Smooth muscle cell (in vitro differentiated cells): Measurements from ENCODE around the gene FOXO3. TPM values are rescaled to one million over a fixed set of nuclear protein-coding genes. Genes with fewer than 3 reads are reported as not detected.

Source experiments
- DNase-seq: peaks from one replicate; lab custom pipeline; 2025; ENCODE audit not compliant: unreplicated experiment; lab: John Stamatoyannopoulos, UW
- H2AFZ ChIP-seq: fragments of 200-600 bp; sonication (generic); 2 replicates; pipeline ENCODE4 v1.6.0; 2016; ENCODE audit warnings: antibody characterized with exemption, low read depth, mild to moderate bottlenecking
- H3F3A ChIP-seq: fragments of 200-600 bp; sonication (generic); 2 replicates; pipeline ENCODE4 v1.6.0; 2017; ENCODE audit warnings: antibody characterized with exemption, low read depth
- H3K27ac ChIP-seq: fragments of 200-600 bp; sonication (generic); 2 replicates; pipeline ENCODE4 v1.5.1; 2016; ENCODE audit warnings: low read depth, mild to moderate bottlenecking
- H3K27me3 ChIP-seq: fragments of 200-600 bp; sonication (generic); 2 replicates; pipeline ENCODE4 v1.6.1; 2016; ENCODE audit warnings: low read depth, mild to moderate bottlenecking
- H3K36me3 ChIP-seq: fragments of 200-600 bp; sonication (generic); 2 replicates; pipeline ENCODE4 v1.5.1; 2016; ENCODE audit warnings: low read depth
- H3K4me1 ChIP-seq: fragments of 200-600 bp; sonication (generic); 2 replicates; pipeline ENCODE4 v1.5.1; 2016; ENCODE audit warnings: low read depth
- H3K4me2 ChIP-seq: fragments of 200-600 bp; sonication (generic); 2 replicates; pipeline ENCODE4 v1.6.0; 2016; ENCODE audit warnings: mild to moderate bottlenecking
- H3K4me3 ChIP-seq: fragments of 200-600 bp; sonication (generic); 2 replicates; pipeline ENCODE4 v1.5.1; 2016; ENCODE audit warnings: mild to moderate bottlenecking
- H3K79me2 ChIP-seq: fragments of 200-600 bp; sonication (generic); 2 replicates; pipeline ENCODE4 v1.6.0; 2016; ENCODE audit warnings: low read depth, mild to moderate bottlenecking
- H3K9ac ChIP-seq: fragments of 200-600 bp; sonication (generic); 2 replicates; pipeline ENCODE4 v1.6.0; 2016; ENCODE audit warnings: low read depth
- H3K9me3 ChIP-seq: fragments of 200-600 bp; sonication (generic); replicated peaks from 2 replicates; pipeline ENCODE4 v1.5.1; 2016; ENCODE audit warnings: low read depth
- H4K20me1 ChIP-seq: fragments of 200-600 bp; sonication (generic); 2 replicates; pipeline ENCODE4 v1.6.0; 2016; ENCODE audit warnings: low read depth
- WGBS: methylation state at CpG from one replicate; pipeline ENCODE4 v1.1.7; 2016; ENCODE audit warnings: low lambda C conversion rate; 5-methylcytosine and 5-hydroxymethylcytosine counted together
- polyA plus RNA-seq: library from polyadenylated mRNA; unstranded; fragments of >200 nt; fragmentation: Nextera tagmentation; extraction: Ambion mirVana; gene quantifications from 2 replicates; pipeline ENCODE4 v1.2.1, GENCODE V29; 2016
- total RNA-seq: library from RNA; depleted of rRNA; stranded (reverse); fragments of >200 nt; gene quantifications from 2 replicates; pipeline ENCODE4 v1.2.3, GENCODE V29; 2014
- TF ChIP-seq, protein P1 (sequence below): fragments of 200-600 bp; sonication (generic); IDR thresholded peaks from 2 replicates; pipeline ENCODE4 v1.5.1; 2017; ENCODE audit warnings: borderline replicate concordance, mild to moderate bottlenecking, antibody characterized with exemption; ENCODE audit not compliant: insufficient read depth, poor library complexity, severe bottlenecking

Gene FOXO3
- total and polyA plus RNA-seq, 2 experiments from 2014 or later, result 35.9 to 40.3 TPM

DNA sequence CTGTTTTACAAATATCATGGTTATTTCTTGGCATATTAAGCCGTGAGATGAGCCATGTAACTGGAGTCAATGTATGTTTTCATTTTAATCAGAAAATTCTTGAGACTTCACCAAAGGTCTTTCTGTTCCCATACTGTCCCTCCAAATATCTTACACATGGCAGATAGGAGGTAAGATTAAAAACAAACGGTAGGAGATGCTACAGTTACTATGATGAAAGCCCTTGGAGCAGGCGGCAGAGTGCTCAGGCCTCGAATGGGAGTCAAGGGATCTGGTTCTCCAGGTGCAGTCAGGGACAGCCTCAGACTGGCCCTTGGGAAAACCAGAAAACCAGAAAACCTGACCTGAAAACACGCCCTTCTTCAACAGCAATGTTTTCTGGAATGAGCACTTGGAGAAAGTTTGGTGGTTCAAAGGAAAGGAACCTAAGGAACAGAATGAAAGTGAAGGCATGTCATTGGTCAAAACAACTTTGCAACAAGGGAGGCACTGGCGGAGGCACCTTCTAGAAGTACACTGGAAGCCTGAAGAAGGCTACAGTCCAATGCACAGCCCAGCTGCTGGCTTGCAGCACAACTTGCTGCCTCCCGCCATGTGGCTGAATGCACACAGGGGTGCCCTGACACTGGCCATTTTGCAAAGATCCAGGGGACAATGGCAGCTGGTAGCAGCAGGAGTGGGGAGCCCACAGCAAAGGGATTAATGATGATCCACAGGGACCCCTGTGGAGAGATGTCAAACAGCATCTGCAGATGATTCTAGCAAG is 17.4 kb upstream of the FOXO3 start:
- no peak overlapping the region for H2AFZ ChIP-seq
- no peaks in the 10 kb centered on the region for H3F3A ChIP-seq
- DNase-seq, result no peak
- no peaks in the 10 kb centered on the region for H4K20me1 ChIP-seq
- no peaks in the 10 kb centered on the region for H3K9me3 ChIP-seq
- WGBS, result 90% methylated on average over 7 of the region's 7 CpGs
- no peak overlapping the region for H3K4me2 ChIP-seq
- no peaks in the 10 kb centered on the region for H3K79me2 ChIP-seq
- no peaks in the 10 kb centered on the region for H3K4me1 ChIP-seq
- no peak overlapping the region for H3K9ac ChIP-seq
- no peaks in the 10 kb centered on the region for H3K36me3 ChIP-seq
- H3K4me3 ChIP-seq, result no peak overlapping the region
- H3K27me3 ChIP-seq, result no peaks in the 10 kb centered on the region
- H3K27ac ChIP-seq, result no peak overlapping the region
- TF ChIP-seq, protein P1, sequence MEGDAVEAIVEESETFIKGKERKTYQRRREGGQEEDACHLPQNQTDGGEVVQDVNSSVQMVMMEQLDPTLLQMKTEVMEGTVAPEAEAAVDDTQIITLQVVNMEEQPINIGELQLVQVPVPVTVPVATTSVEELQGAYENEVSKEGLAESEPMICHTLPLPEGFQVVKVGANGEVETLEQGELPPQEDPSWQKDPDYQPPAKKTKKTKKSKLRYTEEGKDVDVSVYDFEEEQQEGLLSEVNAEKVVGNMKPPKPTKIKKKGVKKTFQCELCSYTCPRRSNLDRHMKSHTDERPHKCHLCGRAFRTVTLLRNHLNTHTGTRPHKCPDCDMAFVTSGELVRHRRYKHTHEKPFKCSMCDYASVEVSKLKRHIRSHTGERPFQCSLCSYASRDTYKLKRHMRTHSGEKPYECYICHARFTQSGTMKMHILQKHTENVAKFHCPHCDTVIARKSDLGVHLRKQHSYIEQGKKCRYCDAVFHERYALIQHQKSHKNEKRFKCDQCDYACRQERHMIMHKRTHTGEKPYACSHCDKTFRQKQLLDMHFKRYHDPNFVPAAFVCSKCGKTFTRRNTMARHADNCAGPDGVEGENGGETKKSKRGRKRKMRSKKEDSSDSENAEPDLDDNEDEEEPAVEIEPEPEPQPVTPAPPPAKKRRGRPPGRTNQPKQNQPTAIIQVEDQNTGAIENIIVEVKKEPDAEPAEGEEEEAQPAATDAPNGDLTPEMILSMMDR, result no peak

DNA sequence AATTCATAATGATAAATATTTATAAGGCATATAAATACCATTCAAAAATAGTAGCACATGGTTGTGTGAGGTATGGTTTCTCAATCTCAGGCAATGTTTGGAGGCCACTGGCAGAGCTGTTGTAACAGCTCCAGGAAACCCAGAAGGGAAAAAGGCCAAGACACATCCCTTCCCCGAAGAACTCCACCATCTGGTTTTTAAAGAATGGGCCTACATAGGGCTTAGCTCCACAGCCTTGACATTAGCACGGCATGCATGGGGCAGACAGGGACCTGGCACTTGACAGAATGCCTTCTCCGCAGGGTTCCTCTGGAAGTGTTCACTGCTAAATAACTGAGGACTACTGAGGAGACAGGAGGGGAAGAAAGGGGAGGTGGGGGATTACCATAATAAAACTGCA is 16.1 kb upstream of the FOXO3 start:
- no peak overlapping the region for H2AFZ ChIP-seq
- no peaks in the 10 kb centered on the region for H3K27me3 ChIP-seq
- no peak overlapping the region for H3K9ac ChIP-seq
- H3K9me3 ChIP-seq, result no peaks in the 10 kb centered on the region
- no peak overlapping the region for H3K4me2 ChIP-seq
- H3F3A ChIP-seq, result no peaks in the 10 kb centered on the region
- no peak overlapping the region for H3K4me3 ChIP-seq
- no peaks in the 10 kb centered on the region for H3K36me3 ChIP-seq
- no peaks in the 10 kb centered on the region for H4K20me1 ChIP-seq
- no peak for DNase-seq
- no peaks in the 10 kb centered on the region for H3K4me1 ChIP-seq
- no peak overlapping the region for H3K27ac ChIP-seq
- H3K79me2 ChIP-seq, result no peaks in the 10 kb centered on the region
- TF ChIP-seq, protein P1, result no peak
- 62% methylated on average over 3 of the region's 3 CpGs for WGBS

DNA sequence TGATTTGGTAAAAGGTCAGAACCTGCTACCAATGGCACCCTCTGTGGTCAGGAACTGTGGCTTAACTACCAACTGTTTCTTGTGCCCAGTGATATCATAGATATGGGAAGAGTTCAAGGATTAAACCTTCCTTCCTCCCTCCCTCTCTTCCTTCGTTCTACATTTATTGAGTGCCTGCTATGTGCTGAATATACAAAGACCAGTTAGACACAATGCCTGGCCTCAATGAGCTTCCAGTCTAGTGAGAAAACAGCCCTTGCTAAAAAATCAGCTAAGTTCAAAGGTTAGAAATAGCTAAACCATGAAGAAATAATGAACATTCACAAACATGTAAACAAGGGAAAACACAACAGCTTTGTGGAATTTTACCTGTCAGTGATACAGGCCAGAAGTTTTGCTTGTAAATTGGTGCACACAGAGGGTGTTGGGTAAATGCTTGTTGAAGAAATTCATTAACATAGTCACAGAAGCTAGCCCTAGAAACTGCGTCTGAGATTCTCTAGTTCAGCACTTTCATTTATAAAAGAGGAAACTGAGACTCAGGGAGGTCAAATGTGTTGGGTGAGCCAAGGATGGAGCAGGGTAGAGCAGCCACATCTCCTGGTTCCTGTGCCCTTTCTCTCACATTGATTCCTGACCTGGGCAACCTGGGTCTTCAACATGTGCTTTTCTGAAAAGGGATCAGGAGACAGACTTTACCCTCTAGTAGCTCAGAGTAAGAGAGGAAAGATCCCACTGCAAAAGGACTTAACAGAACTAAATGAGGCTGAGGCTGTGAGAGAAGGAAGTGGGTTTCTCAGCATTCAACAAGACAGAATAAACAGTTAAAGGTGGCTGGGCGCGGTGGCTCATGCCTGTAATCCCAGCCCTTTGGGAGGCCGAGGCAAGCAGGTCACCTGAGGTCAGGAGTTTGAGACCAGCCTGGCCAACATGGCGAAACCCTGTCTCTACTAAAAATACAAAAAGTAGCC is 14.4 kb upstream of the FOXO3 start:
- no peaks in the 10 kb centered on the region for H3K27me3 ChIP-seq
- H4K20me1 ChIP-seq, result no peaks in the 10 kb centered on the region
- H2AFZ ChIP-seq, result no peak overlapping the region
- H3K4me3 ChIP-seq, result no peak overlapping the region
- H3K4me1 ChIP-seq, result no peaks in the 10 kb centered on the region
- no peaks in the 10 kb centered on the region for H3K79me2 ChIP-seq
- WGBS, result 90% methylated on average over 6 of the region's 6 CpGs
- H3K36me3 ChIP-seq, result no peaks in the 10 kb centered on the region
- TF ChIP-seq, protein P1, result no peak
- H3K4me2 ChIP-seq, result no peak overlapping the region
- H3K9ac ChIP-seq, result no peak overlapping the region
- H3K27ac ChIP-seq, result no peak overlapping the region
- DNase-seq, result no peak
- no peaks in the 10 kb centered on the region for H3F3A ChIP-seq
- H3K9me3 ChIP-seq, result no peaks in the 10 kb centered on the region
